Upper lobe of left lung (tissue), 6 donors: ENCODE data around the gene THTPA. TPM values are rescaled to one million over a fixed set of nuclear protein-coding genes. Genes with fewer than 3 reads are reported as not detected.
"Not testable (repeated sequence)": the region's sequence is repeated elsewhere in the genome, so short reads cannot be mapped to it uniquely, and the experiment has no call there.

Experiments used
- ATAC-seq, 2 donors: fragments of 200-7000 bp; cut with Tn5 transposase; one replicate each; pipeline ENCODE4 v1.9.1; 2022; ENCODE audit warnings: mild to moderate bottlenecking in 2 of 2, moderate library complexity in 2 of 2; ENCODE audit not compliant: low FRiP score in 2 of 2
- DNase-seq, 2 donors: peaks; one replicate each; pipeline ENCODE4 v3.0.0-alpha.2; 2019 to 2020
- H3K27ac ChIP-seq, 4 donors: fragments of 200-600 bp; sonication (generic); one replicate each; pipeline ENCODE4 v1.5.1; 2016 to 2019
- H3K27me3 ChIP-seq, 4 donors: fragments of 200-600 bp; sonication (generic); one replicate each; pipeline ENCODE4 v1.5.1; 2017 to 2019
- H3K36me3 ChIP-seq, 4 donors: fragments of 200-600 bp; sonication (generic); one replicate each; pipeline ENCODE4 v1.5.1; 2016 to 2019
- H3K4me1 ChIP-seq, 4 donors: fragments of 200-600 bp; sonication (generic); one replicate each; pipeline ENCODE4 v1.5.1; 2018 to 2019
- H3K4me3 ChIP-seq, 4 donors: fragments of 200-600 bp; sonication (generic); one replicate each; pipeline ENCODE4 v1.5.1; 2017 to 2019; ENCODE audit warnings: mild to moderate bottlenecking in 2 of 4, moderate library complexity in 1 of 4
- H3K9me3 ChIP-seq, 4 donors: fragments of 200-600 bp; sonication (generic); one replicate each; pipeline ENCODE4 v1.5.1; 2018 to 2019
- EP300 ChIP-seq, 4 donors: sonication (generic); formaldehyde crosslinking; IDR thresholded peaks; one replicate each; pipeline ENCODE4 v1.5.1; 2017; ENCODE audit warnings: antibody characterized with exemption in 4 of 4, control low read depth in 2 of 4
- POLR2A ChIP-seq, 4 donors: fragments of 450-650 bp; IDR thresholded peaks; one replicate each; pipeline ENCODE4 v1.5.1; 2016 to 2017; ENCODE audit warnings: antibody characterized with exemption in 4 of 4, mild to moderate bottlenecking in 2 of 4
- POLR2AphosphoS5 ChIP-seq, 2 donors: sonication (generic); formaldehyde crosslinking; IDR thresholded peaks; one replicate each; pipeline ENCODE4 v1.5.1; 2017; ENCODE audit warnings: antibody characterized with exemption in 2 of 2
- WGBS, 2 donors: methylation state at CpG; one replicate each; pipeline ENCODE4 v1.1.5; 2017 to 2018; 5-methylcytosine and 5-hydroxymethylcytosine counted together
- total RNA-seq, 6 donors: library from RNA; depleted of rRNA in 4 of 6; stranded (reverse); fragments of >200 nt in 4 of 6; gene quantifications; one replicate each; pipeline versions ENCODE4 v1.1.0 to v1.2.1, GENCODE V29; 2016 to 2021
- TF ChIP-seq, protein P1 (sequence below), 6 experiments: fragments of 450-650 bp in 4 of 6; fragments of 200-600 bp in 2 of 6; sonication (generic) in 2 of 6; IDR thresholded peaks; one replicate each; pipeline ENCODE4 v1.5.1; 2016 to 2019; ENCODE audit warnings: antibody characterized with exemption in 6 of 6
- donor health status: DM: no; HTN: no; CAD: no; lungs with moderate emphysema.
- donor health status: DM: no; HTN: yes; CAD: no; lungs with severe emphysema.

THTPA gene
- total RNA-seq, 6 donors from 2014 or later, result 16.7 to 27.2 (median 20.4) TPM

DNA sequence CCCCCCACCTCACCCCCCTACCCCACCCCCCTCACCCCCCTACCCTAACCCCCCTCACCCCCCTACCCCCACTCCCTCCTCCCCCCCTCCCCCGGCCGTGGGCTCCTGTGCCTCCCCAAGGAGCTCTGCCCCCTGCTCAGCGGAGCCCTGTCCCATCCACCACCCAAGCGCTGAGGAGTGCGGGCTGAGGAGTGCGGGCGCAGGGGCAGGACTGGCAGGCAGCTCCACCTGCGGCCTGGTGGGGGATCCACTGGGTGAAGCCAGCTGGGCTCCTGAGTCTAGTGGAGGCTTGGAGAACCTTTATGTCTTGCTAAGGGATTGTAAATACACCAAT lies 24.8 kb downstream of the THTPA start:
- ATAC-seq (no peak), DNase-seq (peak in 1 of 2 donors; percentile 57)
- Histone ChIP-seq H3K27me3 (peaks cover 0 to 29% (median 19%) of the 10 kb centered on the region in 4 donors), H3K27ac (no peak overlapping the region), H3K4me1 (peaks cover 16 to 19% (median 18%) of the 10 kb centered on the region in 4 donors), H3K4me3 (no peak overlapping the region), H3K36me3 (no peaks in the 10 kb centered on the region), H3K9me3 (no peaks in the 10 kb centered on the region)
- WGBS, 2 donors, result 100% methylated on average over 1 of the region's 8 CpGs; no CpG with 5 or more reads in 1 of the 2 donors
- TF ChIP-seq, protein P1, sequence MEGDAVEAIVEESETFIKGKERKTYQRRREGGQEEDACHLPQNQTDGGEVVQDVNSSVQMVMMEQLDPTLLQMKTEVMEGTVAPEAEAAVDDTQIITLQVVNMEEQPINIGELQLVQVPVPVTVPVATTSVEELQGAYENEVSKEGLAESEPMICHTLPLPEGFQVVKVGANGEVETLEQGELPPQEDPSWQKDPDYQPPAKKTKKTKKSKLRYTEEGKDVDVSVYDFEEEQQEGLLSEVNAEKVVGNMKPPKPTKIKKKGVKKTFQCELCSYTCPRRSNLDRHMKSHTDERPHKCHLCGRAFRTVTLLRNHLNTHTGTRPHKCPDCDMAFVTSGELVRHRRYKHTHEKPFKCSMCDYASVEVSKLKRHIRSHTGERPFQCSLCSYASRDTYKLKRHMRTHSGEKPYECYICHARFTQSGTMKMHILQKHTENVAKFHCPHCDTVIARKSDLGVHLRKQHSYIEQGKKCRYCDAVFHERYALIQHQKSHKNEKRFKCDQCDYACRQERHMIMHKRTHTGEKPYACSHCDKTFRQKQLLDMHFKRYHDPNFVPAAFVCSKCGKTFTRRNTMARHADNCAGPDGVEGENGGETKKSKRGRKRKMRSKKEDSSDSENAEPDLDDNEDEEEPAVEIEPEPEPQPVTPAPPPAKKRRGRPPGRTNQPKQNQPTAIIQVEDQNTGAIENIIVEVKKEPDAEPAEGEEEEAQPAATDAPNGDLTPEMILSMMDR (IDR thresholded peaks at IDR 0.05), result no peak
- no peak for TF ChIP-seq EP300 (IDR thresholded peaks at IDR 0.05)
- no peak for TF ChIP-seq POLR2A (IDR thresholded peaks at IDR 0.05)

DNA sequence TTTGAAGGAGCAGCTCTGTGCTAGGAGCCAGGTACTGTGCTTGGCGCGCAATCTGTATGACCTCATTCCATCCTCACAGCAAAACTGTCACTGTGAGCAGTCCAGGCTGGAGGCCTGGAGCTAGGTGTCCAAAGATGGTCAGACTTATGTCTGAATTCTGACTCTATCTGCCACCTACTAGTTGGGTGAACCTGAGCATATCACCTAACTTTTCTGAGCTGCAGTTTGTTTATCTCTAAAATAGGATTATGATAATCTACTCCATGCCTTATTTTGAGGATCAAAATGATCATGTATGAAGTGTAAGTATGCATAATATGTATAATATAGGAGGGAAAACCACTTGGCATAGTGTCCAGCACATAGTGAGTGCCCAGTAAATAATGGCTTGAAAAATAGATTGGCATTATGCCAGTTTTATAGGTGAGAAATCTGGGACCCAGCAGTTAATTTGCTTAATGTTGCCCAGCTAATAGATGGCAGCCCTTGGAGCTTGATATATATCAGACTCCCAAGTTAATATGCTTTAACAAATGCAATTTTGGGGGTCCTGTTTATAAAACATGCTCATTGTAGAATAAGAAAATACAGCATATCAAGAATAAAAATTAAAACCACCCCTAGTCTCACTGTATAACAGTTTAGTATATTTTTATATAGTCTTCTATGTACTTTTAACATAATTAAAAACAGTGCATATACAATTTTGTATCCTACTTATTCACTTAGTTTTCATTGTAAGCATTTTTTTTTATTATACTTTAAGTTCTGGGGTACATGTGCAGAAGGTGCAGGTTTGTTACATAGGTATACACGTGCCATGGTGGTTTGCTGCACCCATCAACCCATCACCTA lies 27.1 kb downstream of the THTPA start:
- Histone ChIP-seq H3K4me3 (no peak overlapping the region), H3K27ac (no peak overlapping the region), H3K36me3 (no peaks in the 10 kb centered on the region), H3K4me1 (no peaks in the 10 kb centered on the region), H3K27me3 (peaks cover 0 to 7% (median under 1%) of the 10 kb centered on the region in 4 donors), H3K9me3 (no peaks in the 10 kb centered on the region)
- TF ChIP-seq EP300 (IDR thresholded peaks at IDR 0.05) (no peak), POLR2A (IDR thresholded peaks at IDR 0.05) (no peak), POLR2AphosphoS5 (IDR thresholded peaks at IDR 0.05) (no peak)
- TF ChIP-seq, protein P1 (IDR thresholded peaks at IDR 0.05), result no peak
- no peak for ATAC-seq
- 76 to 82% methylated on average over 3 of the region's 3 CpGs for WGBS, 2 donors
- no peak for DNase-seq

DNA sequence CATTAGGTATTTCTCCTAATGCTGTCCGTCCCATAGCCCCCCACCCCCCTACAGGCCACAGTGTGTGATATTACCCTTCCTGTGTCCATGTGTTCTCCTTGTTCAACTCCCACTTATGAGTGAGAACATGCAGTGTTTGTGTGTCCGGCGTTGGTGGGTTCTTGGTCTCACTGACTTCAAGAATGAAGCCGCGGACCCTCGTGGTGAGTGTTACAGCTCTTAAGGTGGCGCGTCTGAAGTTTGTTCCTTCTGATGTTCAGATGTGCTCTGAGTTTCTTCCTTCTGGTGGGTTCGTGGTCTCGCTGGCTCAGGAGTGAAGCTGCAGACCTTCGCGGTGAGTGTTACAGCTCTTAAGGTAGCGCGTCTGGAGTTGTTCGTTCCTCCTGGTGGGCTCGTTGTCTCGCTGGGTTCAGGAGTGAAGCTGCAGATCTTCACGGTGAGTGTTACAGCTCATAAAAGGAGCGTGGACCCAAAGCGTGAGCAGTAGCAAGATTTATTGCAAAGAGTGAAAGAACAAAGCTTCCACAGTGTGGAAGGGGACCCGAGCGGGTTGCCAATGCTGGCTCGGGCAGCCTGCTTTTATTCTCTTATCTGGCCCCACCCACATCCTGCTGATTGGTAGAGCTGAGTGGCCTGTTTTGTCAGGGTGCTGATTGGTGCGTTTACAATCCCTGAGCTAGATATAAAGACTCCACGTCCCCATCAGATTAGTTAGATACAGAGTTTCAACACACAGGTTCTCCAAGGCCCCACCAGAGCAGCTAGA lies 27.9 kb downstream of the THTPA start:
- not testable (repeated sequence) for H3K9me3 ChIP-seq, H3K27ac ChIP-seq, ATAC-seq, H3K4me1 ChIP-seq, DNase-seq, H3K36me3 ChIP-seq, H3K4me3 ChIP-seq, H3K27me3 ChIP-seq
- WGBS, 2 donors, result 80 to 84% methylated on average over 23 to 25 of the region's 25 CpGs

DNA sequence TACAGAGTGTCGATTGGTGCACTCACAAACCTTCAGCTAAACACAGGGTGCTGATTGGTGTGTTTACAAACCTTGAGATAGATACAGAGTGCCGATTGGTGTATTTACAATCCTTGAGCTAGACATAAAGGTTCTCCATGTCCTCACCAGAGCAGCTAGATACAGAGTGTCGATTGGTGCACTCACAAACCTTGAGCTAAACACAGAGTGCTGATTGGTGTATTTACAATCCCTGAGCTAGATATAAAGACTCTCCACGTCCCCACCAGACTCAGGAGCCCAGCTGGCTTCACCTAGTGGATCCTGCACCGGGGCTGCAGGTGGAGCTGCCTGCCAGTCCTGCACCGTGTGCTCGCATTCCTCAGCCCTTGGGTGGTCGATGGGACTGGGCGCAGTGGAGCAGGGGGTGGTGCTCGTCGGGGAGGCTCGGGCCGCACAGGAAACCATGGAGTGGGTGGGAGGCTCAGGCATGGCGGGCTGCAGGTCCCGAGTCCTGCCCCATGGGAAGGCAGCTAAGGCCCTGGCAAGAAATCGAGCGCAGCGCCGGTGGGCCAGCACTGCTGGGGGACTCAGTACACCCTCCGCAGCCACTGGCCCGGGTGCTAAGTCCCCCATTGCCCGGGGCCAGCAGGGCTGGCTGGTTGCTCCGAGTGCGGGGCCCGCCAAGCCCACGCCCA lies 28.6 kb downstream of the THTPA start:
- not testable (repeated sequence) for H3K27ac ChIP-seq, H3K27me3 ChIP-seq, H3K4me3 ChIP-seq, ATAC-seq, H3K9me3 ChIP-seq, H3K4me1 ChIP-seq, H3K36me3 ChIP-seq
- WGBS, 2 donors, result 89 to 93% methylated on average over 3 to 25 of the region's 26 CpGs
- peak in 1 of 2 donors; percentile 80 for DNase-seq

DNA sequence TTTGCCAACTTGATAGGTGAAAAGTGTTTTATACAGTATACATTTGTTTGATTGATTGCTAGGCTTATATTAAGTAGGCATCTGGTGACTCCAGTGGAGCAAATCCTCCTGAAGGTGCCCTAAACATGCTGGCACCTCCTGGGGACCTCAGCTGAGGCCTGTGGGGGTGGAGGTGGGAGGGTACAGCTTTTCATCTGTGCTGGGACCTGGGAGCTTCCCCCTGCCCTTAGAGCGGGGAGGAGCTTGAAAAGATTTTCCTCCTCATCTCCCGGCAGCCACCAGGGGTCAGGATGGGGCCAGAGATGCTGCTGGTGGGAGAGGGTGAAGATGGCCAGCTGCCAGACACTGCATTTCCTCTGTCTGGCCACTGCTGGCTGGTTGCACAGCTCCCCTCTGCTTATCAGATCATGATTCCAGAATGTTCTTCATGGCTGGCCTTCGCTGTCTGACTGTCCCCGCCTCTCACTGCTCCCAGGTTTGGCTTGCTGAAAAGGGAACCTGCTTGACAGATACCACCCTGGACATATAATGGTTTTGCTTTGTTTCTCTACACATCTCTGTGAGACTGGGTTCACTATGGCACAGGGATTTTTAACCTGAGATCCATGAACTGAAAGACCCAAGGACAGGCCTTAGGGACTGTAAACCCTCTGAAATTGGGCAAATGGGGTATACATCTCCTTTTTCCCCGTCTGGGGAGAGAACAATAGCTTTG lies 33.0 kb downstream of the THTPA start:
- TF ChIP-seq POLR2A (IDR thresholded peaks at IDR 0.05), result no peak
- TF ChIP-seq, protein P1 (IDR thresholded peaks at IDR 0.05), result peak; percentile 76 to 94 (median 80)
- Histone ChIP-seq H3K36me3 (no peaks in the 10 kb centered on the region), H3K4me1 (peaks cover 3 to 9% (median 5%) of the 10 kb centered on the region in 4 donors), H3K27me3 (no peaks in the 10 kb centered on the region), H3K4me3 (no peak overlapping the region), H3K27ac (no peak overlapping the region), H3K9me3 (no peaks in the 10 kb centered on the region)
- DNase-seq (peak in 1 of 2 donors; percentile 91), ATAC-seq (peak; percentile 96 to 97)
- WGBS, 2 donors, result 13 to 14% methylated on average over 5 of the region's 5 CpGs
